Kasumi-1 (cell line): Measurements from ENCODE around the gene SCO2.
A peak's percentile ranks its signal among the peaks of the same experiment; 100 is the strongest.

Experiments
- DNase-seq, 2 experiments: peaks; one replicate each; lab custom pipeline; 2025; lab: John Stamatoyannopoulos, UW

Gene SCO2

GRCh38 chr22:50479721-50480120 is 45.7 kb downstream of the SCO2 start:
- no peak for DNase-seq

GRCh38 chr22:50477923-50478322 is 47.5 kb downstream of the SCO2 start:
- DNase-seq = no peak

- DNase-seq = no peak
Measured at GRCh38 chr22:50476868-50477267, 48.5 kb downstream of the SCO2 start.

- no peak for DNase-seq
Measured at GRCh38 chr22:50475652-50476002, 49.8 kb downstream of the SCO2 start.

- peak; percentile 54 to 72 for DNase-seq
Measured at GRCh38 chr22:50474710-50475651, 50.4 kb downstream of the SCO2 start, which contains the start of gene SBF1. SBF1 (minus strand) TSS chr22:50475035; CDS start chr22:50474840, 195 bp downstream.

- DNase-seq = peak in 1 of 2 experiments; percentile 17
Measured at GRCh38 chr22:50473855-50474671, 51.3 kb downstream of the SCO2 start.
